ENCODE results near the gene NAA80. TPM values are rescaled to one million over a fixed set of nuclear protein-coding genes. Genes with fewer than 3 reads are reported as not detected.

NAA80 gene
- total RNA-seq, 1 donor: 6.5 TPM

GRCh38 chr3:50341996-50342650 is 42.9 kb upstream of the NAA80 start:
- DNase-seq (ENCODE audit: low read depth): no peak
- TF ChIP-seq CTCF (IDR thresholded peaks at IDR 0.05; ENCODE audit: insufficient read depth, low read depth, low read length): no peak
- H3K4me3 ChIP-seq (ENCODE audit: low read depth, low read length): no peak overlapping the region

- peak overlapping the region; percentile 58 for H3K4me3 ChIP-seq (ENCODE audit: low read depth, low read length)
- no peak for TF ChIP-seq CTCF (IDR thresholded peaks at IDR 0.05; ENCODE audit: insufficient read depth, low read depth, low read length)
- DNase-seq (ENCODE audit: low read depth): no peak
These were observed 42.3 kb upstream of the NAA80 start for GRCh38 chr3:50341537-50341936.

GRCh38 chr3:50340448-50341329 is 41.5 kb upstream of the NAA80 start, which contains the start of gene RASSF1:
TSS of gene RASSF1 (minus strand) at chr3:50340836. CDS start at chr3:50340805, 31 bp downstream.
- peak; percentile 64 for DNase-seq (ENCODE audit: low read depth)
- no peak for TF ChIP-seq CTCF (IDR thresholded peaks at IDR 0.05; ENCODE audit: insufficient read depth, low read depth, low read length)
- H3K4me3 ChIP-seq (ENCODE audit: low read depth, low read length): peak within 1 kb of the TSS; percentile 58

GRCh38 chr3:50340147-50340447 is 40.9 kb upstream of the NAA80 start:
- DNase-seq (ENCODE audit: low read depth): no peak
- no peak for TF ChIP-seq CTCF (IDR thresholded peaks at IDR 0.05; ENCODE audit: insufficient read depth, low read depth, low read length)
- H3K4me3 ChIP-seq (ENCODE audit: low read depth, low read length): peak overlapping the region; percentile 58

- peak overlapping the region; percentile 58 for H3K4me3 ChIP-seq (ENCODE audit: low read depth, low read length)
- TF ChIP-seq CTCF (IDR thresholded peaks at IDR 0.05; ENCODE audit: insufficient read depth, low read depth, low read length): no peak
- peak; percentile 67 for DNase-seq (ENCODE audit: low read depth)
These were observed 40.4 kb upstream of the NAA80 start for GRCh38 chr3:50339485-50340146.

GRCh38 chr3:50338965-50339364 is 39.8 kb upstream of the NAA80 start:
- no peak for TF ChIP-seq CTCF (IDR thresholded peaks at IDR 0.05; ENCODE audit: insufficient read depth, low read depth, low read length)
- no peak for DNase-seq (ENCODE audit: low read depth)
- H3K4me3 ChIP-seq (ENCODE audit: low read depth, low read length): no peak overlapping the region

All from fibroblast of villous mesenchyme (primary cell).